ENCODE results near the gene HDDC3.

HDDC3 gene

GRCh38 chr15:90907838-90908507, 24.4 kb downstream of the HDDC3 start:
- Histone ChIP-seq H3F3A (ENCODE audit: low read depth) (no peaks in the 10 kb centered on the region), H3K4me3 (ENCODE audit: low read length, poor library complexity, severe bottlenecking) (no peak overlapping the region), H3K36me3 (ENCODE audit: insufficient read depth, low read length) (peaks cover 11% of the 10 kb centered on the region; the same call in 1 of the 2 replicates), H3K9me2 (replicated peaks; ENCODE audit: low read depth, low read length) (no peaks in the 10 kb centered on the region), H2AFZ (ENCODE audit: low read length) (no peak overlapping the region), H3K9me3 (ENCODE audit: insufficient read depth, low read depth, low read length) (no peaks in the 10 kb centered on the region), H3K4me1 (ENCODE audit: insufficient read depth, low read length, poor library complexity, severe bottlenecking) (peaks cover 7% of the 10 kb centered on the region), H3K27me3 (ENCODE audit: insufficient read depth, low read length, poor library complexity, severe bottlenecking) (no peaks in the 10 kb centered on the region), H4K20me1 (ENCODE audit: insufficient read depth, low read length, poor library complexity, severe bottlenecking) (no peaks in the 10 kb centered on the region), H3K79me2 (ENCODE audit: insufficient read depth, low read length) (peaks cover 19% of the 10 kb centered on the region; the same call in 1 of the 2 replicates), H3K4me2 (ENCODE audit: low read depth, low read length, poor library complexity, severe bottlenecking) (no peak overlapping the region), H3K9ac (ENCODE audit: low read depth, low read length, poor library complexity, severe bottlenecking) (no peak overlapping the region)
- TF ChIP-seq EZH2phosphoT487 (IDR thresholded peaks at IDR 0.05; ENCODE audit: borderline replicate concordance) (no peak), CTCF (conservative IDR thresholded peaks at IDR 0.05; ENCODE audit: low read length) (no peak)

GRCh38 chr15:90907051-90907660, 25.2 kb downstream of the HDDC3 start:
- Histone ChIP-seq H3K36me3 (ENCODE audit: insufficient read depth, low read length) (peaks cover 8% of the 10 kb centered on the region; the same call in 1 of the 2 replicates), H3K9me3 (ENCODE audit: insufficient read depth, low read depth, low read length) (no peaks in the 10 kb centered on the region), H3K4me3 (ENCODE audit: low read length, poor library complexity, severe bottlenecking) (no peak overlapping the region), H3K4me1 (ENCODE audit: insufficient read depth, low read length, poor library complexity, severe bottlenecking) (peaks cover 7% of the 10 kb centered on the region), H2AFZ (ENCODE audit: low read length) (no peak overlapping the region), H4K20me1 (ENCODE audit: insufficient read depth, low read length, poor library complexity, severe bottlenecking) (no peaks in the 10 kb centered on the region), H3K27me3 (ENCODE audit: insufficient read depth, low read length, poor library complexity, severe bottlenecking) (no peaks in the 10 kb centered on the region), H3K79me2 (ENCODE audit: insufficient read depth, low read length) (peaks cover 19% of the 10 kb centered on the region; the same call in 1 of the 2 replicates), H3K4me2 (ENCODE audit: low read depth, low read length, poor library complexity, severe bottlenecking) (no peak overlapping the region), H3K9ac (ENCODE audit: low read depth, low read length, poor library complexity, severe bottlenecking) (no peak overlapping the region), H3K9me2 (replicated peaks; ENCODE audit: low read depth, low read length) (no peaks in the 10 kb centered on the region), H3F3A (ENCODE audit: low read depth) (no peaks in the 10 kb centered on the region)
- TF ChIP-seq CTCF (conservative IDR thresholded peaks at IDR 0.05; ENCODE audit: low read length) = no peak

- Histone ChIP-seq H2AFZ (ENCODE audit: low read length) (no peak overlapping the region), H3K4me2 (ENCODE audit: low read depth, low read length, poor library complexity, severe bottlenecking) (no peak overlapping the region), H3K4me3 (ENCODE audit: low read length, poor library complexity, severe bottlenecking) (no peak overlapping the region), H3K4me1 (ENCODE audit: insufficient read depth, low read length, poor library complexity, severe bottlenecking) (peaks cover 13% of the 10 kb centered on the region), H3F3A (ENCODE audit: low read depth) (no peaks in the 10 kb centered on the region), H3K9ac (ENCODE audit: low read depth, low read length, poor library complexity, severe bottlenecking) (no peak overlapping the region), H4K20me1 (ENCODE audit: insufficient read depth, low read length, poor library complexity, severe bottlenecking) (no peaks in the 10 kb centered on the region), H3K27me3 (ENCODE audit: insufficient read depth, low read length, poor library complexity, severe bottlenecking) (no peaks in the 10 kb centered on the region), H3K9me3 (ENCODE audit: insufficient read depth, low read depth, low read length) (no peaks in the 10 kb centered on the region), H3K9me2 (replicated peaks; ENCODE audit: low read depth, low read length) (no peaks in the 10 kb centered on the region), H3K79me2 (ENCODE audit: insufficient read depth, low read length) (peaks cover 19% of the 10 kb centered on the region; the same call in 1 of the 2 replicates), H3K36me3 (ENCODE audit: insufficient read depth, low read length) (peaks cover 6% of the 10 kb centered on the region; the same call in 1 of the 2 replicates)
- TF ChIP-seq EZH2phosphoT487 (IDR thresholded peaks at IDR 0.05; ENCODE audit: borderline replicate concordance) = no peak
- no peak for TF ChIP-seq CTCF (conservative IDR thresholded peaks at IDR 0.05; ENCODE audit: low read length)
Observed at GRCh38 chr15:90906181-90906849, 26.0 kb downstream of the HDDC3 start.
